Stomach (tissue), 4 donors: Measurements from ENCODE around the gene GRB14.

ENCODE experiments used
- CTCF ChIP-seq, 7 experiments: fragments of 450-650 bp in 4 of 7; fragments of 200-600 bp in 3 of 7; sonication (generic) in 3 of 7; IDR thresholded peaks; one replicate each; pipeline ENCODE4 v1.5.1; 2016 to 2019; ENCODE audit warnings: antibody characterized with exemption in 7 of 7, control low read depth in 2 of 7, mild to moderate bottlenecking in 1 of 7
- POLR2A ChIP-seq, 4 donors: fragments of 450-650 bp; IDR thresholded peaks; one replicate each; pipeline ENCODE4 v1.6.1; 2016; ENCODE audit warnings: antibody characterized with exemption in 4 of 4, control low read depth in 2 of 4, mild to moderate bottlenecking in 1 of 4, moderate library complexity in 1 of 4

- TF ChIP-seq CTCF (IDR thresholded peaks at IDR 0.05) (no peak), POLR2A (IDR thresholded peaks at IDR 0.05) (no peak)
Measured at GRCh38 chr2:164624316-164624715, 3.0 kb upstream of the GRB14 start.
